K562 (cell line): ENCODE measurements around the gene RNASE4. TPM values are rescaled to one million over a fixed set of nuclear protein-coding genes. Genes with fewer than 3 reads are reported as not detected.

Source experiments
- BRD4 ChIP-seq: fragments of 200-600 bp; sonication (generic); IDR thresholded peaks from 2 replicates; pipeline ENCODE4 v1.6.1; 2017; ENCODE audit warnings: inconsistent platforms
- BRD9 ChIP-seq: fragments of 450-650 bp; IDR thresholded peaks from 2 replicates; pipeline ENCODE4 v1.6.1; 2018; ENCODE audit warnings: low read depth; ENCODE audit not compliant: partially characterized antibody
- CC2D1A ChIP-seq: fragments of 450-650 bp; IDR thresholded peaks from 2 replicates; pipeline ENCODE4 v1.6.1; 2017; ENCODE audit warnings: mild to moderate bottlenecking
- CHD2 ChIP-seq: IDR thresholded peaks from 2 replicates; pipeline ENCODE4 v1.6.1; 2011; ENCODE audit warnings: low read depth, low read length
- CREB3L1 ChIP-seq: fragments of 450-650 bp; IDR thresholded peaks from 2 replicates; pipeline ENCODE4 v1.6.1; 2014; ENCODE audit warnings: low read depth, mild to moderate bottlenecking, moderate library complexity, borderline replicate concordance
- E2F3 ChIP-seq: fragments of 250-450 bp; sonication (Bioruptor Pico); IDR thresholded peaks from 2 replicates; pipeline ENCODE4 v1.4.0; 2020; ENCODE audit warnings: mild to moderate bottlenecking
- EP300 ChIP-seq: IDR thresholded peaks from 2 replicates; pipeline ENCODE4 v1.6.1; 2012; ENCODE audit warnings: low read length, improper control_type of control experiment
- FOXP4 ChIP-seq: sonication (generic); formaldehyde crosslinking; IDR thresholded peaks from 2 replicates; pipeline ENCODE4 v1.8.0; 2022; ENCODE audit warnings: mild to moderate bottlenecking, missing genetic modification reagents, borderline replicate concordance
- MAFF ChIP-seq: IDR thresholded peaks from 2 replicates; pipeline ENCODE4 v1.6.1; 2012; ENCODE audit warnings: low read length, improper control_type of control experiment
- NELFE ChIP-seq: IDR thresholded peaks from 2 replicates; pipeline ENCODE4 v1.6.1; 2011; ENCODE audit warnings: mild to moderate bottlenecking; ENCODE audit not compliant: insufficient read depth, insufficient read length
- NRF1 ChIP-seq, 2 experiments: fragments of 450-650 bp; IDR thresholded peaks in 1 of 2; conservative IDR thresholded peaks in 1 of 2; 2 replicates each; pipeline ENCODE4 v1.6.1; 2014; ENCODE audit warnings: mild to moderate bottlenecking in 2 of 2
- PATZ1 ChIP-seq: fragments of 250-450 bp; sonication (Bioruptor Pico); IDR thresholded peaks from 2 replicates; pipeline ENCODE4 v1.5.0; 2020; ENCODE audit warnings: mild to moderate bottlenecking, borderline replicate concordance
- RAD51 ChIP-seq: fragments of 450-650 bp; IDR thresholded peaks from 2 replicates; pipeline ENCODE4 v1.7.1; 2016; ENCODE audit warnings: low read depth, mild to moderate bottlenecking, borderline replicate concordance
- RBFOX2 ChIP-seq: fragments of 200-400 bp; formaldehyde crosslinking; IDR thresholded peaks from 2 replicates; pipeline ENCODE4 v1.6.1; 2017; ENCODE audit warnings: low read depth, mild to moderate bottlenecking, low read length, moderate library complexity
- SMARCA4 ChIP-seq: fragments of 450-650 bp; IDR thresholded peaks from 2 replicates; pipeline ENCODE4 v1.6.1; 2016
- ZNF584 ChIP-seq: fragments of 200-800 bp; sonication (Bioruptor generic); IDR thresholded peaks from 2 replicates; pipeline ENCODE4 v1.6.1; 2016; ENCODE audit warnings: low read depth, mild to moderate bottlenecking, missing genetic modification characterization, missing compliant biosample characterization
- polyA plus RNA-seq, 8 experiments: library from polyadenylated mRNA; depleted of rRNA in 4 of 8; stranded (reverse) in 5 of 8; unstranded in 3 of 8; fragments of >200 nt; fragmentation: Nextera tagmentation in 2 of 8; fragmentation: Illumina TruSeq in 1 of 8; extraction: Ambion mirVana in 2 of 8; extraction: Trizol in 1 of 8; gene quantifications; 2 replicates each; pipeline versions ENCODE4 v1.2.1 to v1.2.3, GENCODE V29; 2011 to 2014; ENCODE audit warnings: inconsistent platforms in 1 of 8, missing spikeins in 1 of 8
- total RNA-seq, 7 experiments: library from RNA; depleted of rRNA in 6 of 7; stranded (reverse); fragments of >200 nt in 6 of 7; fragmentation: Illumina TruSeq in 2 of 7; extraction: Trizol in 2 of 7; gene quantifications; 2 replicates each; pipeline versions ENCODE4 v1.2.1 to v1.2.3, GENCODE V29; 2011 to 2021; ENCODE audit warnings: low replicate concordance in 1 of 7
- TF ChIP-seq, protein P1 (sequence below): IDR thresholded peaks from 3 replicates; pipeline ENCODE4 v1.6.1; 2011; ENCODE audit warnings: borderline replicate concordance, mild to moderate bottlenecking, moderate library complexity; ENCODE audit not compliant: insufficient read length; ENCODE audit errors: extremely low read depth

RNASE4 gene
- total and polyA plus RNA-seq, 9 of the 15 experiments (the other 6 are each of a cell fraction or from before 2014, with no cell fraction given) = 0.09 to 0.22 (median 0.13) TPM; not detected in 2

- TF ChIP-seq, protein P1, sequence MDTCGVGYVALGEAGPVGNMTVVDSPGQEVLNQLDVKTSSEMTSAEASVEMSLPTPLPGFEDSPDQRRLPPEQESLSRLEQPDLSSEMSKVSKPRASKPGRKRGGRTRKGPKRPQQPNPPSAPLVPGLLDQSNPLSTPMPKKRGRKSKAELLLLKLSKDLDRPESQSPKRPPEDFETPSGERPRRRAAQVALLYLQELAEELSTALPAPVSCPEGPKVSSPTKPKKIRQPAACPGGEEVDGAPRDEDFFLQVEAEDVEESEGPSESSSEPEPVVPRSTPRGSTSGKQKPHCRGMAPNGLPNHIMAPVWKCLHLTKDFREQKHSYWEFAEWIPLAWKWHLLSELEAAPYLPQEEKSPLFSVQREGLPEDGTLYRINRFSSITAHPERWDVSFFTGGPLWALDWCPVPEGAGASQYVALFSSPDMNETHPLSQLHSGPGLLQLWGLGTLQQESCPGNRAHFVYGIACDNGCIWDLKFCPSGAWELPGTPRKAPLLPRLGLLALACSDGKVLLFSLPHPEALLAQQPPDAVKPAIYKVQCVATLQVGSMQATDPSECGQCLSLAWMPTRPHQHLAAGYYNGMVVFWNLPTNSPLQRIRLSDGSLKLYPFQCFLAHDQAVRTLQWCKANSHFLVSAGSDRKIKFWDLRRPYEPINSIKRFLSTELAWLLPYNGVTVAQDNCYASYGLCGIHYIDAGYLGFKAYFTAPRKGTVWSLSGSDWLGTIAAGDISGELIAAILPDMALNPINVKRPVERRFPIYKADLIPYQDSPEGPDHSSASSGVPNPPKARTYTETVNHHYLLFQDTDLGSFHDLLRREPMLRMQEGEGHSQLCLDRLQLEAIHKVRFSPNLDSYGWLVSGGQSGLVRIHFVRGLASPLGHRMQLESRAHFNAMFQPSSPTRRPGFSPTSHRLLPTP = peak; percentile 83
- no peak for TF ChIP-seq CC2D1A
- TF ChIP-seq FOXP4 (CRISPR knock-in tag) = 0 out of 2 replicates have a peak, but pooled peaks have one; percentile 24
- TF ChIP-seq BRD4 = no peak
- peak; percentile 59 for TF ChIP-seq RBFOX2
- TF ChIP-seq CREB3L1 = peak; percentile 71; the same call in 1 of the 2 replicates
- no peak for TF ChIP-seq PATZ1 (CRISPR knock-in tag)
- peak; percentile 88 for TF ChIP-seq CHD2
- no peak for TF ChIP-seq NELFE
- TF ChIP-seq MAFF = no peak
- peak; percentile 96 for TF ChIP-seq BRD9
- TF ChIP-seq E2F3 = peak; percentile 84
- 0 out of 4 replicates have a peak, but pooled peaks have one; percentile 9 to 34 for TF ChIP-seq NRF1 (conservative IDR thresholded peaks at IDR 0.05 in 1 of 2, IDR thresholded peaks at IDR 0.05 in 1 of 2)
- no peak for TF ChIP-seq SMARCA4
- no peak for TF ChIP-seq RAD51
- TF ChIP-seq EP300 = peak; percentile 41; the same call in 1 of the 2 replicates
- no peak for TF ChIP-seq ZNF584 (CRISPR knock-in tag)
These were observed at the start of gene RNASE4 (continued) for GRCh38 chr14:20683891-20684661.
